ENCODE data around the gene PYROXD2.

- no peak for TF ChIP-seq GATA3 (IDR thresholded peaks at IDR 0.05; ENCODE audit: low read depth, low read length)
- TF ChIP-seq GATA2 (IDR thresholded peaks at IDR 0.05; ENCODE audit: low read depth, low read length) = no peak
Observed at GRCh38 chr10:98376485-98376884, 38.5 kb downstream of the PYROXD2 start.
